GM12878 (cell line): Measurements from ENCODE around the gene SLIT1.

Experiments used
- CEBPB ChIP-seq, 2 experiments: fragments of 150-350 bp in 1 of 2; IDR thresholded peaks; 2 replicates each; pipeline ENCODE4 v1.6.1; 2012 to 2014; ENCODE audit warnings: low read depth in 2 of 2, low read length in 2 of 2, borderline replicate concordance in 1 of 2, inconsistent platforms in 1 of 2
- CTCF ChIP-seq, 3 experiments: IDR thresholded peaks in 2 of 3; conservative IDR thresholded peaks in 1 of 3; 2 replicates each; pipeline ENCODE4 v1.5.1; 2011; ENCODE audit warnings: low read depth in 3 of 3, low read length in 3 of 3, mild to moderate bottlenecking in 3 of 3, control low read depth in 2 of 3, moderate library complexity in 2 of 3, inconsistent platforms in 1 of 3, mixed read lengths in 1 of 3; ENCODE audit not compliant: control insufficient read depth in 2 of 3, insufficient read depth in 1 of 3; ENCODE audit errors: extremely low read depth in 1 of 3
- ELK1 ChIP-seq: IDR thresholded peaks from 2 replicates; pipeline ENCODE4 v1.6.1; 2012; ENCODE audit warnings: low read depth, low read length, improper control_type of control experiment
- MEF2A ChIP-seq: IDR thresholded peaks from 2 replicates; pipeline ENCODE4 v1.6.1; 2011; ENCODE audit warnings: low read depth, mild to moderate bottlenecking, low read length, moderate library complexity; ENCODE audit not compliant: insufficient read depth
- MLLT1 ChIP-seq: fragments of 450-650 bp; IDR thresholded peaks from 2 replicates; pipeline ENCODE4 v1.6.1; 2016; ENCODE audit warnings: mild to moderate bottlenecking
- POLR2A ChIP-seq: IDR thresholded peaks from 2 replicates; pipeline ENCODE4 v1.6.1; 2011; ENCODE audit warnings: low read depth, mild to moderate bottlenecking, low read length
- SMAD5 ChIP-seq: IDR thresholded peaks from 2 replicates; pipeline ENCODE4 v1.6.1; 2016; ENCODE audit warnings: antibody characterized with exemption, low read depth
- USF2 ChIP-seq: IDR thresholded peaks from 2 replicates; pipeline ENCODE4 v1.6.1; 2011; ENCODE audit warnings: low read depth, low read length, improper control_type of control experiment, borderline replicate concordance
- YY1 ChIP-seq: IDR thresholded peaks from 2 replicates; pipeline ENCODE4 v1.6.1; 2011; ENCODE audit warnings: low read depth, mild to moderate bottlenecking, low read length
- ZNF274 ChIP-seq: IDR thresholded peaks from one replicate; pipeline ENCODE4 v1.8.0; 2011; ENCODE audit not compliant: insufficient read length, insufficient read depth

- TF ChIP-seq MEF2A (no peak), YY1 (no peak), CTCF (IDR thresholded peaks at IDR 0.05 in 2 of 3, conservative IDR thresholded peaks at IDR 0.05 in 1 of 3; ENCODE audit: control insufficient read depth in 2 of 3, extremely low read depth in 1 of 3, insufficient read depth in 1 of 3, low read depth in 3 of 3, low read length in 3 of 3) (no peak), MLLT1 (no peak), ZNF274 (no peak), USF2 (no peak), POLR2A (no peak), SMAD5 (no peak), ELK1 (no peak), CEBPB (IDR thresholded peaks at IDR 0.05; ENCODE audit: borderline replicate concordance in 1 of 2, low read depth in 2 of 2, low read length in 2 of 2) (no peak)
Measured at GRCh38 chr10:97029271-97029670, 156.5 kb downstream of the SLIT1 start.
